Measurements from ENCODE around the gene WDPCP.
"Not testable (repeated sequence)": the region's sequence is repeated elsewhere in the genome, so short reads cannot be mapped to it uniquely, and the experiment has no call there.

The WDPCP gene

GRCh38 chr2:63270717-63271116, 317.6 kb downstream of the WDPCP start:
- in situ Hi-C loops (cut with MboI; ENCODE audit: low sequenced_read_pairs) = no loop called here

- in situ Hi-C loops (cut with MboI; ENCODE audit: low sequenced_read_pairs) = no loop called here
These were observed 319.3 kb downstream of the WDPCP start for GRCh38 chr2:63268946-63269345.

GRCh38 chr2:63261137-63261621, 327.1 kb downstream of the WDPCP start:
- in situ Hi-C loops (cut with MboI; ENCODE audit: low sequenced_read_pairs) = no loop called here

- in situ Hi-C loops (cut with MboI; ENCODE audit: low sequenced_read_pairs) = no loop called here
These were observed 330.8 kb downstream of the WDPCP start for GRCh38 chr2:63257473-63257872.

- in situ Hi-C loops (cut with MboI; ENCODE audit: low sequenced_read_pairs) = no loop called here
These were observed 339.1 kb downstream of the WDPCP start for GRCh38 chr2:63249161-63249560.

- in situ Hi-C loops (cut with MboI; ENCODE audit: low sequenced_read_pairs) = no loop called here
These were observed 345.5 kb downstream of the WDPCP start for GRCh38 chr2:63242747-63243146.

- in situ Hi-C loops (cut with MboI; ENCODE audit: low sequenced_read_pairs) = no loop called here
These were observed 362.2 kb downstream of the WDPCP start for GRCh38 chr2:63225964-63226686.

- in situ Hi-C loops (cut with MboI; ENCODE audit: low sequenced_read_pairs) = no loop called here
These were observed 369.3 kb downstream of the WDPCP start for GRCh38 chr2:63218800-63219526.

- in situ Hi-C loops (cut with MboI; ENCODE audit: low sequenced_read_pairs) = loop anchor here (10.0 kb wide), 1 partner anchor 731 kb away; no protein-coding TSS in a partner anchor
These were observed 393.0 kb downstream of the WDPCP start for GRCh38 chr2:63195310-63195709.

GRCh38 chr2:63194175-63194574, 394.1 kb downstream of the WDPCP start:
- in situ Hi-C loops (cut with MboI; ENCODE audit: low sequenced_read_pairs) = loop anchor here (10.0 kb wide), 1 partner anchor 729 kb away; no protein-coding TSS in a partner anchor

- in situ Hi-C loops (cut with MboI; ENCODE audit: low sequenced_read_pairs) = loop anchor here (10.0 kb wide), 1 partner anchor 728 kb away; no protein-coding TSS in a partner anchor
These were observed 395.1 kb downstream of the WDPCP start for GRCh38 chr2:63192889-63193774.

GRCh38 chr2:63192169-63192888, 395.9 kb downstream of the WDPCP start:
- in situ Hi-C loops (cut with MboI; ENCODE audit: low sequenced_read_pairs) = loop anchor here (10.0 kb wide), 1 partner anchor 728 kb away; no protein-coding TSS in a partner anchor

GRCh38 chr2:63189026-63189425, 399.3 kb downstream of the WDPCP start:
- in situ Hi-C loops (cut with MboI; ENCODE audit: low sequenced_read_pairs) = no loop called here

GRCh38 chr2:63186331-63186730, 401.9 kb downstream of the WDPCP start:
- in situ Hi-C loops (cut with MboI; ENCODE audit: low sequenced_read_pairs) = no loop called here

- in situ Hi-C loops (cut with MboI; ENCODE audit: low sequenced_read_pairs) = no loop called here
These were observed 425.0 kb downstream of the WDPCP start for GRCh38 chr2:63163161-63163820.

- in situ Hi-C loops (cut with MboI; ENCODE audit: low sequenced_read_pairs) = no loop called here
These were observed 429.0 kb downstream of the WDPCP start for GRCh38 chr2:63159262-63159661.

- in situ Hi-C loops (cut with MboI; ENCODE audit: low sequenced_read_pairs) = not testable (repeated sequence)
These were observed 451.6 kb downstream of the WDPCP start for GRCh38 chr2:63136683-63137082.

GRCh38 chr2:63132020-63132419, 456.3 kb downstream of the WDPCP start:
- in situ Hi-C loops (cut with MboI; ENCODE audit: low sequenced_read_pairs) = no loop called here

GRCh38 chr2:63131196-63131595, 457.1 kb downstream of the WDPCP start:
- in situ Hi-C loops (cut with MboI; ENCODE audit: low sequenced_read_pairs) = no loop called here

- in situ Hi-C loops (cut with MboI; ENCODE audit: low sequenced_read_pairs) = no loop called here
These were observed 460.7 kb downstream of the WDPCP start for GRCh38 chr2:63127594-63127993.

All from HL-60/S4 (cell line).